Neuron (in vitro differentiated cells): ENCODE measurements around the gene GAB2.
A peak's percentile ranks its signal among the peaks of the same experiment; 100 is the strongest.
"Not testable (repeated sequence)": the region's sequence is repeated elsewhere in the genome, so short reads cannot be mapped to it uniquely, and the experiment has no call there.

Experiments
- H2AFZ ChIP-seq: one replicate; pipeline ENCODE4 v1.6.1; 2013; ENCODE audit warnings: low read depth, mild to moderate bottlenecking, inconsistent platforms, low read length, moderate library complexity
- H3K27me3 ChIP-seq: one replicate; pipeline ENCODE4 v1.6.1; 2013; ENCODE audit warnings: low read length; ENCODE audit not compliant: insufficient read depth
- H3K36me3 ChIP-seq: one replicate; pipeline ENCODE4 v1.6.1; 2013; ENCODE audit warnings: low read length; ENCODE audit not compliant: insufficient read depth
- H3K4me1 ChIP-seq: one replicate; pipeline ENCODE4 v1.6.1; 2013; ENCODE audit warnings: low read length; ENCODE audit not compliant: insufficient read depth
- H3K4me3 ChIP-seq: 2 replicates; pipeline ENCODE4 v1.5.1; 2013; ENCODE audit warnings: mild to moderate bottlenecking, low read length, moderate library complexity
- H3K9me3 ChIP-seq: one replicate; pipeline ENCODE4 v1.6.1; 2013; ENCODE audit warnings: low read length

GAB2 gene, protein sequence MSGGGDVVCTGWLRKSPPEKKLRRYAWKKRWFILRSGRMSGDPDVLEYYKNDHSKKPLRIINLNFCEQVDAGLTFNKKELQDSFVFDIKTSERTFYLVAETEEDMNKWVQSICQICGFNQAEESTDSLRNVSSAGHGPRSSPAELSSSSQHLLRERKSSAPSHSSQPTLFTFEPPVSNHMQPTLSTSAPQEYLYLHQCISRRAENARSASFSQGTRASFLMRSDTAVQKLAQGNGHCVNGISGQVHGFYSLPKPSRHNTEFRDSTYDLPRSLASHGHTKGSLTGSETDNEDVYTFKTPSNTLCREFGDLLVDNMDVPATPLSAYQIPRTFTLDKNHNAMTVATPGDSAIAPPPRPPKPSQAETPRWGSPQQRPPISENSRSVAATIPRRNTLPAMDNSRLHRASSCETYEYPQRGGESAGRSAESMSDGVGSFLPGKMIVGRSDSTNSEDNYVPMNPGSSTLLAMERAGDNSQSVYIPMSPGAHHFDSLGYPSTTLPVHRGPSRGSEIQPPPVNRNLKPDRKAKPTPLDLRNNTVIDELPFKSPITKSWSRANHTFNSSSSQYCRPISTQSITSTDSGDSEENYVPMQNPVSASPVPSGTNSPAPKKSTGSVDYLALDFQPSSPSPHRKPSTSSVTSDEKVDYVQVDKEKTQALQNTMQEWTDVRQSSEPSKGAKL

DNA sequence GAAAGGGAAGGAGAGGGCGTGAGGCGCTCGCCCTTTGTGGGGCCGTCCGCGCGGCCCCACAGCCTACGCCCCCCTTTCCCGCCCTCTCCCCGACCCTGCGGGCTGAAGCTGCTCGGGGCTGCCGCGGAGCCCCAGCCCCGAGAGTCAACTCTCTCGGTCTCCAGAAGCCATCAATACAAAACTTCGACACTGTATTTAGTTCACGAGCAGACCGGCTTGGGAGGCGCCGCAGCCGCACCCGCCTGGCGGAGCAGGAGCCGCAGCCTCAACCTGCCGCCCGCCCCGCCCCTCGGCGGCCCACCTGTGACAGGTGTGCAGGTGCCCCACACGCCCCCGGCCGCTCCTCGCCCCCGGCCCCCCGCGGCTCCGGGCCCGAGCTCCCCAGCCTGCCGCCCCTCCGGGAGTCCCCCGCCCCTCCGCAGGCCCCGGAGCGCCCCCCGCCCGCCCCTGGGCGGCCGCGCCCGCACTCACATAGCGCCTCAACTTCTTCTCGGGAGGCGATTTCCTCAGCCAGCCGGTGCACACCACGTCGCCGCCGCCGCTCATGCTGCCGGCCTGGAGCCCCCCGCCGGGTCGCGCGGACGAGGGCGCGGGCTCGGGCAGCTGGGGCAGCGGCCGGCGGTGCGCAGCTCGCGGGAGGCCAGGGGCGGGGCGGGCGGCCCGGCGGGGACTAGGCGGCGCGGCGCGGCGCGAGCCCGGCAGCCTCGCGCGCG is at the start of gene GAB2:
Gene GAB2, minus strand, starts transcription at position 646 of the 713 bp plus-strand sequence. Its CDS starts 100 bp downstream, at position 546.
- Histone ChIP-seq H3K4me3 (peak within 1 kb of the TSS; percentile 82), H3K4me1 (peaks cover 17% of the 10 kb centered on the region), H3K9me3 (no peaks in the 10 kb centered on the region), H3K27me3 (no peaks in the 10 kb centered on the region), H3K36me3 (peaks cover 6% of the 10 kb centered on the region), H2AFZ (peak within 1 kb of the TSS; percentile 68)

DNA sequence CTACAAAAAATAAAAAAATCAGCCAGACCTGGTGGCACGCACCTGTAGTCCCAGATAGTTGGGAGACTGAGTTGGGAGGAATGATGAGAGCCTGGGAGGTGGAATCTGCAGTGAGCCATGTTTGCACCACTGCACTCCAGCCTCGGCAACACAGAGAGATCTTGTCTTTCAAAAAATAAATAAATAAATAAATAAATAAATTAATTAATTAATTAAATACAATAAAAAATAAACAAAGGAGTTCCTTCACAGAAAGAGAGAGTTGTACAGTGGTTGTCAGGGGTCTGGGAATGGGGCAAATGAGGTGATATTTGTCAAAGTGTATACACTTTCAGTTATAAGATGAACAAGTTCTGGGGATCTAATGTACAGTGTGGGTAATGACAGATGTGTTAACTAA is 49.8 kb upstream of the GAB2 start:
- Histone ChIP-seq H3K27me3 (no peaks in the 10 kb centered on the region), H3K4me1 (peaks cover 4% of the 10 kb centered on the region), H2AFZ (no peak overlapping the region), H3K9me3 (no peaks in the 10 kb centered on the region), H3K36me3 (peaks cover 22% of the 10 kb centered on the region), H3K4me3 (no peak overlapping the region)

DNA sequence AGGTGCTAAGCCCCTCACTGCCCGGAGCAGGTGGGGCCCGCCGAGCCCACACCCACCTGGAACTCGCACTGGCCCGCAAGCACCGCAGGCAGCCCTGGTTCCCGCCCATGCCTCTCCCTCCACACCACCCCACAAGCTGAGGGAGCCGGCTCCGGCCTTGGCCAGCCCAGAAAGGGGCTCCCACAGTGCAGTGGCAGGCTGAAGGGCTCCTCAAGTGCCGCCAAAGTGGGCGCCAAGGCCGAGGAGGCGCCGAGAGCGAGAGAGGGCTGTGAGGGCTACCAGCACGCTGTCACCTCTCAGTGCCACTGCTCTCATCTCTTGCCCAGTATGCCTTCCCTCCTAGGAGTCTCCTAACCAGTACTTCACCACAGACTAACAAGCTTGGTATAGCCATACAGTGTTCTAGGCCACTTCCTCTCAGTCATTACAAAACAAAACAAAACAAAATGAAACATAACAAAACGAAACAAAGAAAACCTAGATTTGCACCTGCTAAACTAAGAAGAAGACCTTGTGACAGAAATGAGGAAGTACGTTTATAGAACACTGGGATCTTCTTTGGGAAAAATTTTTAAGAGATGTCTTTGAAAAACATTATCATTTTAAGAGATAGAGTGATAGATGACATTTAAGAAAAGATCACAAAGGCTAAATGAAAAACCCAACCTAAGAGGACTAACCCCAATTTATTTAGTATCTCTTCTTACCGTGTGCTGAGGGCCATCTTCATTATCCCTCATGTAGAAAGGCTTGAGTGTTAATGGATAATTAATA is 47.7 kb upstream of the GAB2 start:
- H2AFZ ChIP-seq, result no peak overlapping the region
- H3K4me1 ChIP-seq, result peaks cover 4% of the 10 kb centered on the region
- H3K27me3 ChIP-seq, result no peaks in the 10 kb centered on the region
- no peaks in the 10 kb centered on the region for H3K9me3 ChIP-seq
- peaks cover 30% of the 10 kb centered on the region for H3K36me3 ChIP-seq
- no peak overlapping the region for H3K4me3 ChIP-seq

DNA sequence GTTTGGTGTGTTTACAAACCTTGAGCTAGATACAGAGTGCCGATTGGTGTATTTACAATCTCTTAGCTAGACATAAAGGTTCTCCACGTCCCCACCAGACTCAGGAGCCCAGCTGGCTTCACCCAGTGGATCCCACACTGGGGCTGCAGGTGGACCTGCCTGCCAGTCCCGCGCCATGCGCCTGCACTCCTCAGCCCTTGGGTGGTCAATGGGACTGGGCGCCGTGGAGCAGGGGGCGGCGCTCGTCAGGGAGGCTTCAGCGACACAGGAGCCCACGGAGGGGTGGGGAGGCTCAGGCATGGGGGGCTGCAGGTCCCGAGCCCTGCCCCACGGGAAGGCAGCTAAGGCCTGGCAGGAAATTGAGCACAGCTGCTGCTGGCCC is 47.2 kb upstream of the GAB2 start:
- H3K9me3 ChIP-seq, H3K4me3 ChIP-seq, H2AFZ ChIP-seq, H3K27me3 ChIP-seq, H3K4me1 ChIP-seq: not testable (repeated sequence)
- H3K36me3 ChIP-seq, result peaks cover 33% of the 10 kb centered on the region

DNA sequence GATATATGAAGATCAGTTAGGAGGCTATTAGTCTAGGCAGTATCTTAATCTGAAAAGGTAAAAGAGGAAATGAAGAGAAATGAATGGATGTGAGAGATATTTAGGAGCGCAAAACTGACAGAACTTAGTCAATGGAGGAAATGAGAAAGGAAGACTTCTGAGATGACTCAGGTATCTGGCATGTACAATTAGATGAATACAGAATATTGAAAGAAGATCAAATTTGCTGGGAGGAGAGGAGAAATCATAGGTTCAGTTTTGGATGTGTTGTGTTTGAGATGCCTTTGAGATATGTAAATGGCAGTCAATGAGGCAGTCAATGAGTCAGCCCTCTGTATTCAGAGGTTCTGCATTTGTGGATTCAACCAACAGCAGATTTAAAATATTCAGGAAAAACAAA is 42.9 kb upstream of the GAB2 start:
- H3K4me3 ChIP-seq, result no peak overlapping the region
- peaks cover 38% of the 10 kb centered on the region for H3K36me3 ChIP-seq
- H3K9me3 ChIP-seq, result no peaks in the 10 kb centered on the region
- H3K4me1 ChIP-seq, result no peaks in the 10 kb centered on the region
- no peak overlapping the region for H2AFZ ChIP-seq
- no peaks in the 10 kb centered on the region for H3K27me3 ChIP-seq

DNA sequence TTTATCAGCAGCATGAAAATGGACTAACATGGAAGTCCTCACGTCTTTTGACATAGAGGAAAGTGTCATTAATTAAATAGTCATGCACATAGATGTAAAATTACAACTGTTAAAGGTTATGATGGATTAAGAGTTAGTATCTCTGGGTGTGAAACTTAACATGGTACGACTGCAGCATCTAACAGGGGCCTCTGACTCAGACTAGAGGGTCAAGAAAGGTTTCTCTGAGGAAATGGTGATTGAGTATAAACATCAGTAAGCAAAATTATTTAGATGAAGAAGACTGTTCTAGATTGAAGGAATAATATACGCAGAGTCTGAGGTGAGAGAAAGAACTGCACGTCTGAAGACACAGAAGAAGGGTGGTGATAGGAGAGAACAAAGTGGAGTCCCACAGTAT is 42.1 kb upstream of the GAB2 start:
- Histone ChIP-seq H3K36me3 (peaks cover 33% of the 10 kb centered on the region), H3K4me1 (no peaks in the 10 kb centered on the region), H3K4me3 (no peak overlapping the region), H2AFZ (no peak overlapping the region), H3K9me3 (no peaks in the 10 kb centered on the region), H3K27me3 (no peaks in the 10 kb centered on the region)

DNA sequence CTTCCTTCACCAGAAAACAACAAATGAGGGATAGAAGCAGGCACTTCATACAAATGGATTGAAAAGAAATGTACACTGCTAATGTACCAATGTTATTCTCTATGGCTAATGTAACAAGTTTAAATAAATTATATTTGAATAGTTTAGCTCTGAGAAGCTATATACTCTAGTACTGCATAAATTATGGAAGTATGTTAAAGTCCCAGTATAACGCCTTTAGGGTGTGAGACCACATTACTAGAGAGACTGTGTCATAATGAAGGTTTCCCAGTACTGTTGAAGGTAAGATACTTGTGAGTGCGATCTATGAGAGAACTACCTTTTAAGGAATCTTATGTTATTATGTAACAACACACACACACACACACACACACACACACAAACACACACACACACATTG is 39.8 kb upstream of the GAB2 start:
- Histone ChIP-seq H3K4me3 (no peak overlapping the region), H3K36me3 (peaks cover 25% of the 10 kb centered on the region), H3K4me1 (no peaks in the 10 kb centered on the region), H3K27me3 (no peaks in the 10 kb centered on the region), H3K9me3 (no peaks in the 10 kb centered on the region), H2AFZ (no peak overlapping the region)

DNA sequence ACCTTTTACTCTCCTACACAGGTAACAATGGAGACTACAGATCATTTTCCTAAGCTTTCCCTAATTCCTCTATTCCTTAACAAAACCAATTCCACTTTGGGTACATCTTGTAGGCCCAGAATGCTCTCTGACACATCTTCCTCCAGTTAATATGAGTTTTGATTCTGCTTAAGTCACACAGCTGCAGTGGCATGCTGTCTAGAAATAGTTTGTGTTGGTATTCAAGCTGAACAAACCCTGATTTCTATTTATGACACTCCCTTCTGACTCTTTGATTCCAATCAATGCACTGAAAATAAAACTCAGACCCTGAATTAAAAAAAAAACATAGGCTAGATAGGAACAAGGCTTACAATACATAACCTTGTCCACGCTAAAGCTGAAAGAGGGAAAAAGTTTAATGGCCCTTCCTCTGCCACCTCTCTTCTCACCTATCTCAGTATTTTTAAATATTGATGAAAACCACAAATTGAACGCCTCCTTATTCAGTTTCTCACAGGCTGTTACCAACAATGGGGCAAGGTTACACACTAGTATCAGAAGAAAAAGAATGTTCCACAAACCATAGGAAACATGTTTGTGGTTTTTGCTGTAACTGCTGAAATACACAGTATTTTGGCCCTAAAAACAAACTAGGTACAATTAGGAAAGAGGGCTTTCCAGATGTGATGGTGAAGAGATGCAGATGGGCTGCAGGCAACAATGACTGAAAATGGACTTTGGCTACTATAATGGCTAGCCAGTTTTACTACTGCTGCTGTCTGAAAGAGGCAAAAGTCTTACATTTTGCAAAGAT is 35.7 kb upstream of the GAB2 start:
- no peaks in the 10 kb centered on the region for H3K9me3 ChIP-seq

DNA sequence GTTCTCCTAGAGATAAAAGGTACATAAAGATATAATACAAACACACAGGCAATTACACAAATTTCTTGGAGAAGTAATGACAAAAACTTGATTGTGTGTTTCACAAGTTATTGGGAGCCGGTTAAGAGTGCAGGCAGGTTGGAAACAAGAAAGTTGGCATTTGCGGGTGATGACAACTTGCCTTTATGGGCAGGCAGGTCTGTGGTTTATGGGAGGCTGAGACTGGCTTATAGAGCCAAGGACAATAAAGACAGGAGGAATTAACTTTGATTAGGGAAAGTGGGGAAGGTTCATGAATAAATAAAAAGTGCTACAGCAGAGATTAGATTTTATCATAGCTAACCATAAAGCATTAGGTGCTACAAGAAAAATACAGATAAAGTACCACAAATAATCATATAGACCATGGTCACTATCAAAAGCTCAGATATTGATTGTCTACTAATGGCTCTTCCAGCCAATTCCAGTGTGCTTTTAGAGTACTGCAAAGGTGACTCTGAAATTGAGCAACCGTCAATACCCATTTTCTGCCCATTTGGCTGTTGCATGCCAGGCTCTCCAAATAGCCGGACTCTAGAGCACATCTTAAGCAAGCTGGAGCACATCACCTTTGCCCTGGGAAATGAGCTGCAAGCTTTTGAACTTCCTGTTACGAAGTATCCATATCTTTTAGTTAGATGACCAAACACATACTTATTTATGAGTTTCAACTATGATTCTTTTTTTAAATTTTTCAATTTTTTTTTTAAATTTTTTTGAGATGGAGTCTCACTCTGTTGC is 33.9 kb upstream of the GAB2 start:
- Histone ChIP-seq H2AFZ (no peak overlapping the region), H3K9me3 (no peaks in the 10 kb centered on the region), H3K27me3 (no peaks in the 10 kb centered on the region), H3K36me3 (no peaks in the 10 kb centered on the region), H3K4me3 (no peak overlapping the region), H3K4me1 (no peaks in the 10 kb centered on the region)

More for the DNA sequence above, 35.7 kb upstream of the GAB2 start:
- peaks cover 6% of the 10 kb centered on the region for H3K36me3 ChIP-seq
- no peaks in the 10 kb centered on the region for H3K4me1 ChIP-seq
- no peak overlapping the region for H2AFZ ChIP-seq
- no peaks in the 10 kb centered on the region for H3K27me3 ChIP-seq
- no peak overlapping the region for H3K4me3 ChIP-seq

DNA sequence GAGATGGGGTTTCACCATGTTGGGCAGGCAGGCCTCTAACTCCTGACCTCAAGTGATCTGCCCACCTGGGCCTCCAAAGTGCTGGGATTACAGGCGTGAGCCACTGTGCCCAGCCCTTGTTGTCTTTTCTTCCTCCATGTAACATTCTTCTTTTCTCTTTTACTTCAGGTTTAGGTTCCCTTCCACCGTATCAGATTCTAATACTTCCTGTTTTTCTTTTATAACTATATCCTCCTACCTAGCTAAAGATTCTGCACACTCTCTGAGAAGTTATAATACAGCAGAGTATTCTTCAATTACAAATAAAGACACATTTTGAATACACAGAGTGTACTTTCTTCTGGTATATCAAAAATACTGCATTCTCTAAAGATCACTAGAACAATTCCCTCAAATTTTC is 33.2 kb upstream of the GAB2 start:
- H3K9me3 ChIP-seq, result no peaks in the 10 kb centered on the region
- no peak overlapping the region for H3K4me3 ChIP-seq
- no peaks in the 10 kb centered on the region for H3K36me3 ChIP-seq
- no peaks in the 10 kb centered on the region for H3K4me1 ChIP-seq
- no peak overlapping the region for H2AFZ ChIP-seq
- no peaks in the 10 kb centered on the region for H3K27me3 ChIP-seq

DNA sequence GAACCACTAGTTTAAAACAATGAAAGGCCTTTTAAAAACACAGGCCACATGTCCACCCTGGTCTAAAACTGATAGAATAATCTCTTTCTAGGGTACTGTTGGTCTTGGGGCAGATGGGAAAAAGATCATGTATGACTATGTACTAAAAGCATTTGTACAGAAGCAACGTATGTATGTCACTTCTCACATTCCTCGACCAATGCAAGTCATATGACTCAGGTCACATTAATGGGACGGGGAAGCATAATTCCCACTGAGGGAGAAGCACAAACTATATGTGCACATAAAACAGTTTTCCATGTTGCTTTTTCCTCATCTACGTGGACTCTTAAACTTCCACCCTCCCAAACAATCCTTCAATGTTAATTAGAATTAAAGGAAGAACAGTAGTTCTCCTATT is 32.2 kb upstream of the GAB2 start:
- no peak overlapping the region for H2AFZ ChIP-seq
- no peak overlapping the region for H3K4me3 ChIP-seq
- H3K9me3 ChIP-seq, result no peaks in the 10 kb centered on the region
- no peaks in the 10 kb centered on the region for H3K36me3 ChIP-seq
- no peaks in the 10 kb centered on the region for H3K27me3 ChIP-seq
- no peaks in the 10 kb centered on the region for H3K4me1 ChIP-seq

DNA sequence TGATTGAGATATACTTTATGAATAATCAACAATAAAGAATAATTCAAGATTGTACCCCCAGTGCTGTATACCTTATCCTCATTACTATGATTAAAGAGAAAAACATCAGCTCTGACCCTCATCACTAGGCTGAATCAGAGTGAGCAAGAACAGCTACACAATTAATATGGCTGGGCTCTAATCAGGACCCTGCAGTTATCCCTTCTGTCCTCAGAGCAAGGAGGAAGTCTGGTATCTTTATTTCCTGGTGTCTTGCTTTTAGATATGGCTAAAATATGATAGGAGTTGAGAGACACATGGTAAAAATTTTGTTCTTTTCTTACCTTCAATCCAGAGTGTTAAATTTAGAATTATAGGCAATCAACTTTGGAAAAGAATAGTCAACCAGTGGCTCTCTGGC is 28.6 kb upstream of the GAB2 start:
- H3K27me3 ChIP-seq, result no peaks in the 10 kb centered on the region
- H3K4me1 ChIP-seq, result no peaks in the 10 kb centered on the region
- H3K4me3 ChIP-seq, result no peak overlapping the region
- H3K36me3 ChIP-seq, result peaks cover 16% of the 10 kb centered on the region
- no peaks in the 10 kb centered on the region for H3K9me3 ChIP-seq
- no peak overlapping the region for H2AFZ ChIP-seq
